NCI-H2081 treated with DMSO at 0.1 percent for 48 hours (cell line): ENCODE data around the gene PRRC2B.
"Not testable (repeated sequence)": the region's sequence is repeated elsewhere in the genome, so short reads cannot be mapped to it uniquely, and the experiment has no call there.

ENCODE experiments used
- DNase-seq: peaks from one replicate; lab custom pipeline; 2025; lab: John Stamatoyannopoulos, UW

PRRC2B gene

DNA sequence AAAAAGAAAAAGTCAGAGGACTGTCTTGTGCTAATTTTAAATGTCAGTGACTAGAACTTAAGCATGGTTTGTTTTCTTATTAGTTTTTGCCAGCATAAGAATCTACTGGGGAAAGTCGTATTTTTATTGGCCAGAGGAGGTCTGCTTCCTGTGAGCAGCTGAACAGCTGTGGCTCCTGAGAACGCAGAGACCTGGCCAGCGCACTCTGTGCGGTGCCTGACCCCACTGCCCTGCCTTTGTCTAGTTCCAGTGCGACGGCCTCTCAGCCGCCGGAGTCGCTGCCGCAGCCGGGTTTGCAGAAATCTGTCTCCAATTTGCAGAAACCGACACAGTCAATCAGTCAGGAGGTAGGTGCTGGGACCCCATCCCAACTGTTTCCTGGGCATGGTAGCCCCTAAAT lies 42.5 kb downstream of the PRRC2B start:
- no peak for DNase-seq

DNA sequence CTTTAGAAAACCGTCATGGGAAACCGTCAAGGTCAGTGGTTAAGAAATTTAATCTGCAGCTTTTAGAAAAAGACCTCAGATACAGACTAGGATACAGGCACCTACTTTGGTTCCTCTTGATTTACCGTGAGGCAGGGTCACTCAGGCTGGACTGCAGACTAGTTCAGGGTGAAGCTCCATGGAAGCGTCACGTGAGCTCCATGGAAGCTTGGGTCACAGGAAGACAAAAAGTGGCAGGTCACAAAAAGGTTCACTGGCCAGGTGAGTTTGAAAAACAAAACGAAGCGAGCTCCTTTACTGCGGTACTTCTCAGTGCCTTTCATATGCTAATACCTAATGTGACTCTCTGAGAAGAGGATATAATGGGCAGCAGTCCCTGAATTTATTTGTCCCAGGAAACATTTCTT lies 43.0 kb downstream of the PRRC2B start:
- DNase-seq: no peak

DNA sequence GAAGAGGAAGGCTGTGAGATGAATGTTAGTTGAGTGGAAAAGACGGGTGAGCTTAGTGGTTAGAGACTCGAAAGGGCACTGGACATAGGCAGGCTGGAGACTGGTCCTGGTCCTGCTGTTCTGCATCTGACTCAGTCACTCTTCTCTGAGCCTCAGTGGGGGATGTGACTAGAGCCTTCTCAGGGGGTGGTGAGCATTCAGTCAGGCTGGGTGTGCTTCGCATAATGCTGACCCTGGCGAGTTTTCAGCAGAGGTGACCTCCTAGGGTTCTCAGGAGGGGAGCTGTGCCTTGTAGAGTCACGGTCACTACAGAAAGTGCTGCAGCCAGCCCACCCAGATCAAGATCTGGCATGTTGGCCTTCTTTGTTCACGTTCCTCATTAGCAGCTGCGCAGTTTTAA lies 44.3 kb downstream of the PRRC2B start:
- DNase-seq: no peak

DNA sequence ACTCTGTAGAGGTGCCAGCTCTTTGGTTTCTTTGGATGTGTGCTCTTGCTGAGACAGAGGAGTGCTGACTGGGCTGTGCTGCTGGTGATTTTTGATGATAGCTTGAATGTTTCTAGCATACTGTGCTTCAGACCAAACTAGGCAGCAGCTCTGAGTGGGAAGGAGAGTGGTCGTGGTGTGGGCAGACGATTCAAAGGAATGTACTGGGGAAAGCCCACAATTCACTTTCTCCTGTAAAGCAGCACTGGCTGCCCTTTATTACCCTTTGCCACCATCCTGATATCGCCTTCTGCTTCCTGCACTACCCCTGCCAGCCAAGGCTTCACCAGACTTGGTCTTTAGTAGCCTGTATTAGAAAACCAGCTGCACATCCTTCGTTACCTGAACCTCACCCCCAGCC lies 45.3 kb downstream of the PRRC2B start:
- DNase-seq: no peak

DNA sequence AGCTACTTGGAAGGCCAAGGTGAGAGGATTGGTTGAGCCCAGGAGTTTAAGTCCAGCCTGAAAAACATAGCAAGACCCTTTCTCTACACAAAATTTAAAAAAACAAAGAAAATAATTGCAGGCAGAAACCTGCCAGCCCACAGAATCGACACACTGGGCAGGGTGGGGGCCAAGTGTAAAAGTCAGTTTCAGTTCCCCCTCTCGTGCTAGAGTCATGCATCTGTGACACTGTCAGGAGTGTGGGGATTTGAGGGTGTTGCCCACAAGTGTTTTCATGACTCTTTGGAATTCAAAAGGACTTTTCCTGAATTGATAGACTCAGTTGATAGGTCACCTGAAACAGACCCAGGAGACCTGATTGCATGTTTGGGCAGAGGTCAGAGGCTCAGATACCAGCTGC lies 47.6 kb downstream of the PRRC2B start:
- DNase-seq: no peak

DNA sequence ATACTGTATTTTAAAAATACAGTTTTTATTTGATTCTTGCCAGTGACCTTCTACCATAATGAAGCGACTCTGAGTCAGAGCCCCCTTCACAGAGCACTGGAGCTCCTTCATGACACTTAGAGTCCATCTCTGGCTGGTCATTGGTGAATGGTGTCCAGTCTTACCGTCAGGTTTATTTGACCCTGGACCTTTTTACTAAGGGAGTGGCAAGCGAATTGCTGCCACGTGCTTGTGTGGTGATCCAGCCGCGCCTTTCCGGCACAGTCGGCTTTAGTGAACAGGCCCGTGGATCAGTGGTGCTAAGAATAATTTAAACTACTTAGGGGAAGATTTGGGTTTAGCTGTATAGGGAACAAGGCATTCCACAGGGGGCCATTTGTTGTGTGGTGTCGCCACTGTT lies 48.5 kb downstream of the PRRC2B start:
- no peak for DNase-seq

DNA sequence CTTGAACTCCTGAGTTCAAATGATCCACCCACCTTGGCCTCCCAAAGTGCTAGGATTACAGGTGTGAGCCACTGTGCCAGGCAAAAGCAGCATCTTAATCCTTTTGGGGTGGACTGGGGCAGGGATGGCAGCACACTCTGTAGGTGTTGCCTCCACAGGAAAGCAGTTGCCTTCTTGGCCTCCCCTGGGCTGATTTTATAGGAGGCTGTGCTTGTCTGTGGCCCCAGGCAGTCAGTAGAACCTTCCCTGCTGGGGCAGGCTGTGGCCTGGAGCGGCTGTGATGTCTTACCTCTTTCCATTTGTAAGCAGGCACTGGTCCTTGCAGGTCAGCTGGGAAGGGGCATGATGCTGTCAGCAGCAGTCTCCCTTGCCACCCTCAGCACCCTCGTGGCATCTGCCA lies 49.8 kb downstream of the PRRC2B start:
- DNase-seq: no peak

DNA sequence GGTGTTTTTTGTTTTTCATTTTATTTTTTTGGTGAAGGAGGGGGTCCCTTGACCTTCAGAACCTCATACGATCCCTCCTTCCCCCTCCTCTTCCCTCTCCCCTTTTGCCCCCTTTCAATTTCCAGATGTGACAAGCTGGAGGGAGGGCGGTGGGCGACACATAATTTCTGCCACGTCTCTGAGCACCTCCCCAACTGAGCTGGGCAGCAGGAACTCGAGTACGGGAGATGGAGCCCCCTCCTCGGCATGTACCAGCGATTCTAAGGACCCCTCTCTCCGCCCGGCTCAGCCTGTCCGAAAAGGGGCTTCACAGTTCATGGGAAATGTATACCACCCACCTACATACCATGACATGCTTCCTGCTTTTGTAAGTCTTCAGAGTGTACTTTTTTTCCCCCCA lies 52.4 kb downstream of the PRRC2B start:
- no peak for DNase-seq

DNA sequence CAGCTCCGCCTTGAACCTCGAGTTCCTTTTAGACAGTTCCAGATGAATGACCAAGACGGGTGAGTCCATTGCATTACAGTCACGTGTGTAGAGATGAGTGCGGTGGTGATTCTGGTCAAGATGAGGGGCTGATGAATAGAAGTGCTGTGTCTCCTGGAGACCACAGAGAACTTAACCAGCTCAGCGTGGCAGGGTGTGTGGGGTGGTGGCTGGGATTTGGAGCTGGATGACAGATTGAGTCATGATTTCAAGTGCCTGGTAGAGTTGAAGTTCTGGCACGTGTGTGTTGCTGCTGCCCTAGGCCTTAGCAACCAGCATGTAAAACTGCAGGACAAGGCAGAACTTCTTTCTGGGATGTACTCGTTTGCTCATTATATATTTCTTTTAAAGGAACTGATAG lies 53.3 kb downstream of the PRRC2B start:
- DNase-seq: no peak

DNA sequence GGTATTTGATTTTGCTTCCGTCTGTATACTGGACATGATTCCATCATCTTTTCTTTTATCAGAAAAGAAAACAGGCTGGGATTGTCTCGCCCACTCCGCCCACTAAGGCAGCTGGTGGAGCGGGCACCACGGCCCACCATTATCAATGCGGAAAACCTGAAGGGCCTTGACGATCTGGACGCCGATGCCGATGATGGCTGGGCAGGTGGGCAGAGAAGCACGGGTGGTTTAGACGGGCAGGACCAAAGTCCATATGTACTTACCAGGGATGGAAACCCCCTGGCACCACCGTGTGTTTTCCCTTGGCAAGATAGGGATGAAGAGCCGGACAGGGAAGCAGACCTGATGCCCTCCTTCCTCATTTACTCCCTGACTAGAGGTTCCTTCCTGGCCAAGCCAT lies 53.7 kb downstream of the PRRC2B start:
- no peak for DNase-seq

DNA sequence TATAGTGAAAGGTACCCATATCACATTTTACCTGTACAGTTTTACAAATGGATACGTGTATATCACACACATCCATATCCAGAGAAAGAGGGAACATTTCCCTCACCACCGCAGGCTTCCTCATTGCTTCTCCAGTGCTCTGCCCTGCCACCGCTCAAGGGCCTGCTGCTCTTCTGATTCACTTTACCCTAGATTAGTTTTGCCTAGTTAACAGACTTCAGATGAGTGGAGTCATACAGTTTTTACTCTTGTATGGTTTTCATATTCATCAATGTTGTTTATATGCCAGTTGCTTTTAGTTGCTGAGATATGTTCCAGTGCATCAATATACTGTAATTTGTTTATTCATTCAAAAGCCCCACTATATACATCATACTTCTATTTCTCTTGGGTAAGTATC lies 54.9 kb downstream of the PRRC2B start:
- no peak for DNase-seq

DNA sequence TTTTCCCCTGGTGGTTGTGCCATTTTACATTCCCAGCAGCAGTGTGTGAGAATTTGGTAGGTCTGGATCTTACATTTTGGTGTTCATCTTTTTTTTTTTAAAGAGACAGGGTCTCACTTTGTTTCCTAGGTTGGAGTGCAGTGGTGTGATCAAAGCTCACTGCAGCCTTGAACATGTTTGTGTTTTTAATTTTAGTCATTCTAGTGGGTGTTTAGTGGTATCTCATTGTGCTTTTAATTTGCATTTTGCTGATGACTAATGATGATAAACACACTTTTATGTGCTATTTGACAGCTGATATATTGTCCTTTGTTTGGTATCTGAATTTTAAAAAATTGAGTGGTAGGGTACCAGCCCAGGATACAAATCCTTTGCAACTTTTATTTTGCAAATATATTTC lies 55.4 kb downstream of the PRRC2B start:
- no peak for DNase-seq

DNA sequence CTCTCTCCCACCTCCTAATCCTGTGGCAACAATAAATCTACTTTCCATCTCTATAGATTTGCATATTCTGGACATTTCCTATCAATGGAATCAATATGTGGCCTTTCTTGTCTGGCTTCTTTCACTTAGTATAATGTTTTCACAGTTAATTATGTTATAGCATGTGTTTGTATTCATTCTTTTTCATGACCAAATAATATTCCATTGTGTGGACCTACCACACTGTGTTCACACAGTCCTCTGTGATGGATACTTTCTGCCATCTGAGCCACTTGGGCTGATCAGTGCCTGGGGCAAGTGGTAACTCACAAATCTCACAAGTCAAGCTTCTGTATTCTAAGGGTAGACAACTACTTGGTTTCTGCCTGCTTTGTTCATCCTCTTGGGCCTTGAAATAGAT lies 60.1 kb downstream of the PRRC2B start:
- no peak for DNase-seq

DNA sequence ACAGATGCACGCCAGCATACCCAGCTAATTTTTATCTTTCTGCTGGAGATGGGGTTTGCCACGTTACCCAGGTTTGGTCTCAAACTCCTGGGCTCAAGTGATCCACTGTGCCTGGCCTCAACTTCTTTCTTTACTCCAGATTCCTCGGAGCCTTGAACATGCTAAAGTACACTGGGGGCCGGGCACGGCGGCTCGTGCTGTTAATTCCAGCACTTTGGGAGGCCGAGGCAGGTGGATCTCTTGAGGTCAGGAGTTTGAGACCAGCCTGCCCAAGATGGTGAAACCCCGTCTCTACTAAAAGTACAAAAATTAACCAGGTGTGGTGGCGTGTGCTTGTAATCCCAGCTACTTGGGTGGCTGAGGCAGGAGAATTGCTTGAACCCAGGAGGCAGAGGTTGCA lies 61.8 kb downstream of the PRRC2B start:
- DNase-seq: not testable (repeated sequence)

DNA sequence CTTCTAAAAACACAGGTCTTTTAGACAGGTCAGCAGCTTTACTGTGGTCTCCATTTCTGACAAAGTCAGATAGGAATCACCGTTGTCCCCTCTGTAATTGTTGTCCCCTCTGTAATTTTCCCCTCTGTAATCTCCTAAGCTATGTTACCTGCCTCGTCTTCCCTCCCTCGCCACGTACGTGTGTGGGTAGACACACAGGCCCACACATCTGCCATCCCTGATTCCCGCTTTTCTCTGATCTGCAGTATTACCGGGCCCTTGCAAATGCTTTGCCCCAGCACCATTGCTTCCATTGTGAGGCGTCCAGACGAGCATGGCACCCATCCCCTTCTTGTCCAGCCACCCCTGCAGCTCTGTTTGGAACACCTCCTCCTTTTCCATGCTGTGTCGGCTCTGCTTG lies 63.9 kb downstream of the PRRC2B start:
- DNase-seq: no peak

DNA sequence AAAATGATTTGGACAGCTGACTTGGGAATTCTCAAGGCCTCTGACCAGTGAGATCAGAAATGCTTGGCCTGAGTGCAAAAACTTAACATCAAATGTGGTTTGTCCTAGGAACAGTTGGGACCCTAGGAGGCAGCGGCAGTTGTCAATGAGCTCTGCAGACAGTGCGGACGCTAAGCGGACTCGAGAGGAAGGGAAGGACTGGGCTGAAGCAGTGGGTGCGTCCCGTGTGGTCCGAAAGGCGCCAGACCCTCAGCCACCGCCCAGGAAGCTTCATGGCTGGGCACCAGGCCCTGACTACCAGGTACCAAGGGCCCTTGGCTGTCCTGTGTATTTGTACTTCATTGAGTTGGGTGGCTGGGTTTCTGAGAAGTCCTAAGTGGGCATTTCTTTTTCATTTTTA lies 65.2 kb downstream of the PRRC2B start:
- no peak for DNase-seq

DNA sequence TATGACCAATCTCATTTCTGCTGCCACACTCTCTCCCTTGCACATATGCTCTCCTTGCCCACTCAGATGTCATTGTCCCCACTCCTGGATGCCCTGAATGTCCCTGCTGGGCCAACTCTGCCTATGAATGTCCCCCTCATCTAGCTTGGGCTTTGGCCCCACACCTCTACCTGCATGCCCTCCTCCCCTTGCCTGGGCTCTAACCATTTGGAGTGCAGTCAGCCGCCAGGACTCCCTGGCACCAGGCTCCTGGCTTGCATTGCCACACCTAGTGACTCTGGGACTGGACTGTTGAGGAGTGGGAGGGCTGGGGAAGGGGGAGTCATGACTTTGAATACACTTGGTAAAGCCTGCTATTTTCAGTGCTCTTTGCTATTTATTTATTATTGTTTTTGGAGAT lies 67.3 kb downstream of the PRRC2B start:
- no peak for DNase-seq

DNA sequence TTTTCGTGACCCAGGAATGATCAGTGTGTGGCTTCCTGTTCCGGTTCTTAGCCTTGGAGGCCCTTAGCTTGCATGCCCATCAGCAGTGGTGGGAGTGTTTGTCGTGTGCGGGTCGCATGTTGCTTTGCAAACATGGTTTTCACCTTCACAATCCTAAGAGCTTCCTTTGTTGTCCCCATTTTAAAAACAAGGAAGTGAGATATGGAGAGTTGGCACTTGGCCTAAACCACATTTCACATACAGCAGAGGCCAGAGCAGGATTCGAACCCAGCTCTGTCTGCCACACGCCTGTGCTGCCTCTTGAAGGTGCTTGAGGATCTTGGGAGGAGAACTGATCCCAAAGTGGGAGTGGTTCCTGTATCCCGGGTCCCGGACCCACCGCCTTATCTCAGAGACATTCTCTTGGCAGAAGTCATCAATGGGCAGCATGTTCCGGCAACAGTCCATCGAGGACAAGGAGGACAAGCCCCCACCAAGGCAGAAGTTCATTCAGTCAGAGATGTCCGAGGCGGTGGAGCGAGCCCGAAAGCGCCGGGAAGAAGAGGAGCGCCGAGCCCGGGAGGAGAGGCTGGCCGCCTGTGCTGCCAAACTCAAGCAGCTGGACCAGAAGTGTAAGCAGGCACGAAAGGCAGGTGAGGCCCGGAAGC lies 70.6 kb downstream of the PRRC2B start:
- DNase-seq: no peak

DNA sequence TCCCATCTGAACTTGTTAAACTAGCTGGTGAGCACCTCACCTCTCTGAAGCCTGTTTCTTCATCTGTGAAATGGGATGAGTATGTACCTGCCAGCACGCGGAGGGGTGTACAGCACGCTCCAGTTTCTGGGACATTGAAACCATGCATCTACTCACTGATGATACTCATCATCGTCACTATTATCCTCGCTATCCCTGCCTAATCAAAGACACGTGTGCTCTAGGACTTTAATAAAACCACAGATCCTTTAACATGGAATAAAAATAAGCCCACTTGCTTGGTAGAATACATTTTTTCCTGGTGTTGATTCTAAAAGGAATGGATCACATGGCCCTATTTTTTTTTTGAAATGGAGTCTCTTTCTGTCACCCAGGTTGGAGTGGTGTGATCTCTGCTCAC lies 71.5 kb downstream of the PRRC2B start:
- no peak for DNase-seq

DNA sequence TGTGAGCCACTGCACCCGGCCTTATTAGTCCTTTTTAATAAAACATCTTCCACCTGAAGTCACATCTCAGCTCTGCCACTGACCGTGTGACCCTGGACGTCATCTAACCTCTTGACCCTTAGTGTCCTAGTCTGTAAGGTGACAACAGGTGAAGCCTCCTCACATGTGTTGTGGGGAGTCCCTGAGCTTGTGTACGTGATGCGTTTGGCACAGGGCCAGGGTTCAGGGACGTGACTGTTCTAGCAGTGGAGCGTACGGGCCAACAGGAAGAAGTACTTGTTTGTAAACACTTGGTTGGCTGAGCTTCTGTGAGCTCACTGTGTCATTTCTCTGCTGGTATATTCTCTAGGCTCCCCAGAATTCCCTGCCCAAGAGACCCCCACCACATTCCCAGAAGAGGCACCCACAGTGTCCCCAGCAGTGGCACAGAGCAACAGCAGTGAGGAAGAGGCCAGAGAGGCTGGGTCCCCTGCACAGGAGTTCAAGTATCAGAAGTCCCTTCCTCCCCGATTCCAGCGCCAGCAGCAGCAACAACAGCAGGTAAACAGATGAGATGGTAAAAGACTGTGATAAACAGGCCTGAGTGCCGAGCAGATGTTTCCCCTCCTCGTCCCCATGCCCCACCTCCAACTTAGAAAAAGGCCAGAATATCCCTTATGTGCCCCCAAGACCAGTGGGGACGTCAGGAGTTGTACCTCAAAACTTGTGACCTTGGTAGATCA lies 73.5 kb downstream of the PRRC2B start:
- DNase-seq: no peak

DNA sequence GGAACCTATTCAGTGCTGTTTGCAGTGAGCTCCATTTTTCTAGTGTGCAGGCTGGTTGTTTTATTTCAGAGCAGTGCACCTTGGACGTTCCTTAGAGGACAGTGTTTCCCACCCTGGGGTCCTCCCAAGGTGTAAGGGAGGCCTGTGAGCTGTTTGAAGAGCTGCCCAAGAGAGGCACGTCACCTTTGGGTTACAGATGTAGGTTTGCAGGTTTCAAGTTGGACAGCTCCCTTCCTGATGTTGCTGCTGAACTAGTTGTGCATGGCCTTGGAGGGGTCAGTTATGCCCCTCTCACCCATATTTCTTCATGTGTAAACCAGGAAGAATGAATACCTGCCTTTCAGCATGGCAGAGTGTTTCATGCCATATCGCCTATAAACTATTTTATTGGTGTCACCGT lies 74.1 kb downstream of the PRRC2B start:
- DNase-seq: no peak

DNA sequence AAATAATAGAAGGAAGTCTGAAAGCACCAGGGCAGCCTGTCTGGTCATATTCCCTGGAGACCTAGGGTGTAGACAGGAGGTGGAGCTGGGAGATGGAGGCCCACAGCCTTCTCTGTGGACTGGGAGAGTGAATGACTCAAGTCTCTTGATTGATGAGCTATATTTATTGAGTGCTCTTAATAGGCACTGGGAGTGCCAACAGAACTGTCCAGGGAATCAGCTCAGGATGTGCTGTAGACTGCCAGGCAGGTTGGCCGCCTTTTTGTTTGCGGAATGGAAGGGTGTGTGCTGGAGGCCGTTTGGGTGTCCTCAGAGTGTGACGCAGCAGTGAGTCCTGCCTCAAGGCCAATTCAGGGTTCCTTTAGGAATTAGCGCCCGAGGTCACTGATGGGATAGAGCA lies 75.5 kb downstream of the PRRC2B start:
- no peak for DNase-seq

DNA sequence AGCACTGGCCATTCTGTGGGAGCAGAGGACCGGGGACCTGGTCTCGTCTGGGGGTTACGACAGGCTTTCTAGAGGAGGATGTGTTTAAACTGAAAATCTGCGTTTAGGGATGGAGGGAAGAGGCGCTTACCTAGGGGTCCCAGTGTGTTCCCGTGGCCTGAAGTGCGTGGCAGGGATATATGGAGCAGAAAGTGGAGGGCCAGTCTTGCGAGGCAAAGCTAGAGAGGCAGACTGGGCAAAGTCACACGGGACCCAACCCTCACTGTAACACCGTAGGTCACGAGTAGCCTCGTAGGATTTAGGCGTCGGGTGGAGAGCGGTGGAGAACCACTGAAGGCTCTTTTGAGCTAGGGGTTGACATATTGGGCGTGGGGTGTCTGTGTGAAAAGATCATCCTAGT lies 76.1 kb downstream of the PRRC2B start:
- no peak for DNase-seq

DNA sequence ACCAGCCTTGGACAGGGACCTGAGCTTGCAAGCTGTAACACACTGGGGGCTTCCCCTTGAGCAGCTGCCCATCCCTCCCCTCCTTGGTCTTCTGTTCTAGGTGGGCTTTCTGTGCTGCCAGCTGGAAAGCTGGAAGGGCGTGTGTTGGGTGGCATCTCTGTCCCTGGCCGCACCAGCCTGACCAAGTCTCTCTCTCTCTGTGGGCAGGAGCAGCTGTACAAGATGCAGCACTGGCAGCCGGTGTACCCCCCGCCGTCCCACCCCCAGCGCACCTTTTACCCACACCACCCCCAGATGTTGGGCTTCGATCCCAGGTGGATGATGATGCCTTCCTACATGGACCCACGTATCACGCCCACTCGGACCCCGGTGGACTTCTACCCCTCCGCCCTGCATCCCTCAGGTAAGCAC lies 76.7 kb downstream of the PRRC2B start:
- DNase-seq: no peak
